Measurements from ENCODE around the gene CNPY1. TPM values are rescaled to one million over a fixed set of nuclear protein-coding genes. Genes with fewer than 3 reads are reported as not detected.

Gene CNPY1
- total RNA-seq, 1 donor from 2014 or later = not detected

GRCh38 chr7:155497149-155497901 is 49.0 kb downstream of the CNPY1 start:
- intact Hi-C loops (cut with DNase I) = no loop called here
- Histone ChIP-seq H3K27me3 (ENCODE audit: low read depth) (peaks cover 52% of the 10 kb centered on the region), H3K36me3 (no peaks in the 10 kb centered on the region), H3K9me3 (no peaks in the 10 kb centered on the region), H3K4me1 (no peaks in the 10 kb centered on the region), H3K27ac (no peak overlapping the region), H3K4me3 (no peak overlapping the region)
- ATAC-seq (no peak), DNase-seq (no peak)
- TF ChIP-seq, protein P1, sequence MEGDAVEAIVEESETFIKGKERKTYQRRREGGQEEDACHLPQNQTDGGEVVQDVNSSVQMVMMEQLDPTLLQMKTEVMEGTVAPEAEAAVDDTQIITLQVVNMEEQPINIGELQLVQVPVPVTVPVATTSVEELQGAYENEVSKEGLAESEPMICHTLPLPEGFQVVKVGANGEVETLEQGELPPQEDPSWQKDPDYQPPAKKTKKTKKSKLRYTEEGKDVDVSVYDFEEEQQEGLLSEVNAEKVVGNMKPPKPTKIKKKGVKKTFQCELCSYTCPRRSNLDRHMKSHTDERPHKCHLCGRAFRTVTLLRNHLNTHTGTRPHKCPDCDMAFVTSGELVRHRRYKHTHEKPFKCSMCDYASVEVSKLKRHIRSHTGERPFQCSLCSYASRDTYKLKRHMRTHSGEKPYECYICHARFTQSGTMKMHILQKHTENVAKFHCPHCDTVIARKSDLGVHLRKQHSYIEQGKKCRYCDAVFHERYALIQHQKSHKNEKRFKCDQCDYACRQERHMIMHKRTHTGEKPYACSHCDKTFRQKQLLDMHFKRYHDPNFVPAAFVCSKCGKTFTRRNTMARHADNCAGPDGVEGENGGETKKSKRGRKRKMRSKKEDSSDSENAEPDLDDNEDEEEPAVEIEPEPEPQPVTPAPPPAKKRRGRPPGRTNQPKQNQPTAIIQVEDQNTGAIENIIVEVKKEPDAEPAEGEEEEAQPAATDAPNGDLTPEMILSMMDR (IDR thresholded peaks at IDR 0.05) = no peak

GRCh38 chr7:155496267-155497005 is 49.9 kb downstream of the CNPY1 start:
- TF ChIP-seq, protein P1 (IDR thresholded peaks at IDR 0.05) = no peak
- DNase-seq = no peak
- Histone ChIP-seq H3K4me1 (no peaks in the 10 kb centered on the region), H3K36me3 (no peaks in the 10 kb centered on the region), H3K27ac (no peak overlapping the region), H3K27me3 (ENCODE audit: low read depth) (peaks cover 43% of the 10 kb centered on the region), H3K4me3 (no peak overlapping the region), H3K9me3 (no peaks in the 10 kb centered on the region)
- no peak for ATAC-seq
- intact Hi-C loops (cut with DNase I) = no loop called here

DNA sequence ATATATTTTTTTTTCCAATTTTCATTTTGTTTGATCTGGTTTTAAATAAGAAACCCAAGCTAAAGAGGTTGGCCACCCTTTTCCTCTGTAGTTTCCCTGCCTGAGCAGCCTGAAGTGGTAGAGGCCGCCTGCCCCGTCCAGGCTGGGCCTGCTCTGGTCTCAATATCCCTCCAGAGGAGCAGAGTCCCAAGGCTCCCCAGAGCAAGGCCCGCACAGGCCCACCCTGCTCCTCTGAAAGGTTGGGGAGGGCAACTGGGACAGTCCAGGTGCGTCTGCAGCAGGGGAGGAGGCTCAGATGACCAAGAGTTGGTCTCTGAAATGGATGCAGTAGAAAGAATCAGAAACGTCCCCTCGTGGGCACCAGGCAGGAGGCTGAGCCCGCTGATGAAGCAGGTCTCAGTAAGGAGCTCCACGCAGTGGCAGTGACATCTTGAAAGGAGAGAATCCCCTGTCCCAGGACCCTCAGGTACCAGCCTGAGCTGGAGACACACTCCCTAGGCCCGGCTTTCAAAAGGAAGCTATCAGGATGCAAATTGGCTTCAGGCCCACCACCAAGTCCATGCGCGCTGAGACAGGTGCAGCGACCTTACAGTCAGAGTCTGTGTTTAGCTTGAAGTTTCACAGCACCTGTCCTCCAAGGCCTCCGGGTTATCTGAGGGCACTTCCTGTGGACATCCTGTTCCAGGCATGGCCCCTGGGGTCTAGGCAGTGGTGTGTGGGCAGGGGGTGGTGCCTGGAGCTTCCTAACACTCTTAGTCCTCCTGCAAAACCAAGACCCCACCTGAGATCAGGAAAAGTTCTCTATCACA is 50.7 kb downstream of the CNPY1 start:
- H3K9me3 ChIP-seq = no peaks in the 10 kb centered on the region
- no peaks in the 10 kb centered on the region for H3K36me3 ChIP-seq
- TF ChIP-seq, protein P1 (IDR thresholded peaks at IDR 0.05) = no peak
- no peak overlapping the region for H3K4me3 ChIP-seq
- ATAC-seq (no peak), DNase-seq (no peak)
- intact Hi-C loops (cut with DNase I) = no loop called here
- H3K4me1 ChIP-seq = peaks cover 3% of the 10 kb centered on the region
- H3K27ac ChIP-seq = no peak overlapping the region
- H3K27me3 ChIP-seq (ENCODE audit: low read depth) = peaks cover 37% of the 10 kb centered on the region

DNA sequence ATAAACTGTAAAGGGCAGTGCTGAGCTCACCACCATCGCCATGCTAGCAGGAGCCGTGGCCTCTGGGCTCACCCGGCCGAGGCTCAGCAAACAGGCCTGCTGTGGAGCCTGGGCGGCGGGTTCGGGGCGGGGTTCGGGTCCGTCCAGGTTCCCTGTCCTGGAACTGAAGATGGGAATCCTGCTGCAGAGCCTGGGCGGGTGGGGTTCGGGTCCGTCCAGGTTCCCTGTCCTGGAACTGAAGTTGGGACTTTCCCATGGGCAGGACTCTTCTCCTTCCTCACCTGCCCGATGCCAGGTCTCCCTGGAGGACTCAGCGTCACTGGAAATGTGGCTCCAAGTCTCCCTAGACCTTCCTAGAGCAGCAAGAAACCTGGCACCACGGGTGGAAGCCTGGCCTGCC is 51.8 kb downstream of the CNPY1 start:
- Histone ChIP-seq H3K27ac (no peak overlapping the region), H3K36me3 (no peaks in the 10 kb centered on the region), H3K4me3 (no peak overlapping the region), H3K27me3 (ENCODE audit: low read depth) (peaks cover 37% of the 10 kb centered on the region), H3K9me3 (no peaks in the 10 kb centered on the region), H3K4me1 (peaks cover 3% of the 10 kb centered on the region)
- intact Hi-C loops (cut with DNase I) = no loop called here
- TF ChIP-seq, protein P1 (IDR thresholded peaks at IDR 0.05) = no peak
- ATAC-seq = no peak
- no peak for DNase-seq

DNA sequence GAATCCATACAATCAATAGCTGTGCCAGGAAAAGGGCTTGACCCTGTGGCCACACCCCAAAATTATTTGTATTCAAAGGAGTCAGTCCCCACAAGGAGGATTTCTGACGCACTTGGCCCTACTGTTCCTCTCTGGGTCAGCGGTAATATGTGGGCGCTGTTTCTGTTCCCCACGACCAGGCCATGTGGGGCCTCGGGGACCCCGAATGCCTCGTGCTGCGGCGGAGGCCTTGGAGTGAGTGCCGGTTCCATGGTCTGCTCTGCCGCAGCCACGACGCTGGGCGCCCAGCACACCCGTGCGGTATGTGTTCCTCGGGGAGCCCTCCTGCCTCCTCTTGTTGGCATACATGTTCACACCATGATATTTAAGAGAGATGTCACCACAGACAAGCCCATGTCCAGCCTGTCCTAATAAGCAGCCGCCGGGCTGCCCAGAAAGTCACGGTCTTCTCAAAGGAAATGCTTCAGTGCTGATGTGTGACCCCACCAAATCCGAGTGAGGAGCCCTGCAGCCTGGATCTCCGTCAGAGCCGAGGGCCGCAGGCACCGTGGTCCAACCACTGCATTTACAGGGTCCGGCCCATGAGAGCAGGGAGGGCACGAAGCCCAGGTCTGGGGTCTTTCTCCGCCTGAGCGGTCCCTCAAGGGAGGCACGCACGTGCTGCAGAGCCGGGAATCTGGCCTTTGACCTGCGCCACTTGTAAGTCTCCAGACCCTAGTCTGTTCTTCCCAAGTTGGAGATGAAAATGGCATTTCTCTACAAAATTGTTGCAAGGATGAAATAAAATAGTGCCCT is 52.4 kb downstream of the CNPY1 start:
- no peaks in the 10 kb centered on the region for H3K36me3 ChIP-seq
- ATAC-seq (no peak), DNase-seq (no peak)
- peaks cover 3% of the 10 kb centered on the region for H3K4me1 ChIP-seq
- no peaks in the 10 kb centered on the region for H3K9me3 ChIP-seq
- H3K4me3 ChIP-seq = no peak overlapping the region
- TF ChIP-seq, protein P1 (IDR thresholded peaks at IDR 0.05) = no peak
- peaks cover 35% of the 10 kb centered on the region for H3K27me3 ChIP-seq (ENCODE audit: low read depth)
- H3K27ac ChIP-seq = no peak overlapping the region
- intact Hi-C loops (cut with DNase I) = no loop called here

All from lower lobe of right lung (tissue), 2 donors.